ENCODE measurements around the gene HSPB2. TPM values are rescaled to one million over a fixed set of nuclear protein-coding genes. Genes with fewer than 3 reads are reported as not detected.

Gene HSPB2
- total and polyA plus RNA-seq, 2 donors, result 0.19 to 2.4 TPM

GRCh38 chr11:111910676-111911562 lies 1.6 kb upstream of the HSPB2 start:
- H3K9me3 ChIP-seq (ENCODE audit: control insufficient read depth in 2 of 2, insufficient read depth in 1 of 2, low read length in 1 of 2), result no peaks in the 10 kb centered on the region
- H3K4me3 ChIP-seq (ENCODE audit: low read length in 2 of 2), result no peak overlapping the region
- H3K27me3 ChIP-seq (ENCODE audit: control insufficient read depth in 2 of 2, insufficient read depth in 1 of 2, low read length in 1 of 2), result peaks cover 9 to 53% of the 10 kb centered on the region in 2 donors
- H3K27ac ChIP-seq (ENCODE audit: low read depth in 1 of 2, low read length in 1 of 2), result peak overlapping the region in 1 of 2 donors; percentile 2
- no peaks in the 10 kb centered on the region for H3K36me3 ChIP-seq (ENCODE audit: control insufficient read depth in 2 of 2, insufficient read depth in 2 of 2, low read length in 1 of 2)
- no peak for DNase-seq (ENCODE audit: low read depth in 6 of 9, low spot score in 9 of 9)
- peaks cover 0 to 7% of the 10 kb centered on the region in 2 donors for H3K4me1 ChIP-seq (ENCODE audit: control insufficient read depth in 2 of 2, insufficient read depth in 2 of 2, low read length in 2 of 2)
- WGBS, result 85% methylated on average over 9 of the region's 9 CpGs

- Histone ChIP-seq H3K36me3 (ENCODE audit: control insufficient read depth in 2 of 2, insufficient read depth in 2 of 2, low read length in 1 of 2) (no peaks in the 10 kb centered on the region), H3K27me3 (ENCODE audit: control insufficient read depth in 2 of 2, insufficient read depth in 1 of 2, low read length in 1 of 2) (peaks cover 9 to 57% of the 10 kb centered on the region in 2 donors), H3K9me3 (ENCODE audit: control insufficient read depth in 2 of 2, insufficient read depth in 1 of 2, low read length in 1 of 2) (no peaks in the 10 kb centered on the region), H3K4me1 (ENCODE audit: control insufficient read depth in 2 of 2, insufficient read depth in 2 of 2, low read length in 2 of 2) (peaks cover 0 to 7% of the 10 kb centered on the region in 2 donors), H3K4me3 (ENCODE audit: low read length in 2 of 2) (no peak within 1 kb of the TSS), H3K27ac (ENCODE audit: low read depth in 1 of 2, low read length in 1 of 2) (peak within 1 kb of the TSS in 1 of 2 donors; percentile 9)
- 72% methylated on average over 17 of the region's 17 CpGs for WGBS
- peak in 1 of 9 donors; percentile 7 for DNase-seq (ENCODE audit: low read depth in 6 of 9, low spot score in 9 of 9)
Observed at GRCh38 chr11:111911563-111912401, 752 bp upstream of the HSPB2 start, which contains the start of gene CRYAB. Gene CRYAB (minus strand): TSS chr11:111911770. CDS start chr11:111911724, 46 bp downstream.

DNA sequence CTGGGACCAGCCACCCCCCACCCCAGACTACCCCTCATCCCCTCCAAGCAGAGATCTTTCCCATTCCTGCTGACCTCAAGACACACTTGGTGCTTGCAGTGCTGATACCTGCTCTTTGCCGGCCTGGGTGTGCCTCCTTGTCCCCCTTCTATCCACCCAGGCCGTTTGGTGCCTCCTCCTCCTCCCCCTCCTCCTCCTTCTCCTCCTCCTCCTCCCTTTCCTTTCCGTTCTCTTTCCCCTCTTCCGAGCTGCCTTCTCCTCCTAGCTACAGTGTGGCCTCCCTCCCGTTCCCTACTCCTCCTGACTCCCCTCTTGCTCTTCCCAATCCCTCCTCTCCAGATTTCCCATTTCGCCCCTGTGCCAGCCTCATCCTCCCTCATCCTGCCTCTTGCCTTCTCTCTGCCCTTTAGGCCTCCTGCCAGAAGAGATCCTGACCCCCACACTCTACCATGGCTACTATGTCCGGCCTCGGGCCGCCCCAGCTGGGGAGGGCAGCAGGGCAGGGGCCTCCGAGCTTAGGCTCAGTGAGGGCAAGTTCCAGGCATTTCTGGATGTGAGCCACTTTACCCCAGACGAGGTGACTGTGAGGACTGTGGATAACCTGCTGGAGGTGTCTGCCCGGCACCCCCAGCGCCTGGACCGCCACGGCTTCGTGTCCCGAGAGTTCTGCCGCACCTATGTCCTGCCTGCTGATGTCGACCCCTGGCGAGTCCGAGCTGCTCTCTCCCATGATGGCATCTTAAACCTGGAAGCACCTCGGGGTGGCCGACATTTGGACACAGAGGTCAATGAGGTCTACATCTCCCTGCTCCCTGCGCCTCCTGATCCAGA lies 712 bp downstream of the HSPB2 start:
- Histone ChIP-seq H3K27me3 (ENCODE audit: control insufficient read depth in 2 of 2, insufficient read depth in 1 of 2, low read length in 1 of 2) (peaks cover 9 to 57% of the 10 kb centered on the region in 2 donors), H3K36me3 (ENCODE audit: control insufficient read depth in 2 of 2, insufficient read depth in 2 of 2, low read length in 1 of 2) (no peaks in the 10 kb centered on the region), H3K4me3 (ENCODE audit: low read length in 2 of 2) (no peak overlapping the region), H3K9me3 (ENCODE audit: control insufficient read depth in 2 of 2, insufficient read depth in 1 of 2, low read length in 1 of 2) (no peaks in the 10 kb centered on the region), H3K27ac (ENCODE audit: low read depth in 1 of 2, low read length in 1 of 2) (no peak overlapping the region), H3K4me1 (ENCODE audit: control insufficient read depth in 2 of 2, insufficient read depth in 2 of 2, low read length in 2 of 2) (peaks cover 0 to 7% of the 10 kb centered on the region in 2 donors)
- WGBS, result 88% methylated on average over 24 of the region's 24 CpGs
- no peak for DNase-seq (ENCODE audit: low read depth in 6 of 9, low spot score in 9 of 9)

DNA sequence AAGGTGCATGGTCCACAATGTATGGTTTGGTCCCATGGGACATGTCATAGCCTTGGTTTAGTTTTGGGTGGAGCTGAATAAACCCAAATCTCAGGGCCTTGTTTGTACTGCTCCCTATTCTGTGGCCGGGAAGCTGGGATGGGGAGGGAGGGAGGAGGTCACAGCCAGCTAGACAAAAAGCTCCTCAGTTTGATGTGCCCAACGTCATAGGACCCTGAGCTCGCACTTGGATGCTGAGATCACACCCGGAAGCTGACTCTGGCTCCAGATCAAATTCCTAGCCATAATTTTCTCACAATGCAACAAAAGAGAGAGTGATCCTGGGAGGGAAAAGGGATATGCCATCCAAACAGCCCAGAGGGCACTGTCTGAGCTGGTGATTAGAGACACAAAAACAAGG lies 1.5 kb downstream of the HSPB2 start:
- H3K4me1 ChIP-seq (ENCODE audit: control insufficient read depth in 2 of 2, insufficient read depth in 2 of 2, low read length in 2 of 2), result peaks cover 0 to 11% of the 10 kb centered on the region in 2 donors
- H3K9me3 ChIP-seq (ENCODE audit: control insufficient read depth in 2 of 2, insufficient read depth in 1 of 2, low read length in 1 of 2), result no peaks in the 10 kb centered on the region
- H3K27me3 ChIP-seq (ENCODE audit: control insufficient read depth in 2 of 2, insufficient read depth in 1 of 2, low read length in 1 of 2), result peaks cover 9 to 55% of the 10 kb centered on the region in 2 donors
- no peaks in the 10 kb centered on the region for H3K36me3 ChIP-seq (ENCODE audit: control insufficient read depth in 2 of 2, insufficient read depth in 2 of 2, low read length in 1 of 2)
- no peak for DNase-seq (ENCODE audit: low read depth in 6 of 9, low spot score in 9 of 9)
- no peak overlapping the region for H3K4me3 ChIP-seq (ENCODE audit: low read length in 2 of 2)
- H3K27ac ChIP-seq (ENCODE audit: low read depth in 1 of 2, low read length in 1 of 2), result no peak overlapping the region
- 88% methylated on average over 4 of the region's 4 CpGs for WGBS

- H3K36me3 ChIP-seq (ENCODE audit: control insufficient read depth in 2 of 2, insufficient read depth in 2 of 2, low read length in 1 of 2), result no peaks in the 10 kb centered on the region
- peaks cover 9 to 37% of the 10 kb centered on the region in 2 donors for H3K27me3 ChIP-seq (ENCODE audit: control insufficient read depth in 2 of 2, insufficient read depth in 1 of 2, low read length in 1 of 2)
- H3K27ac ChIP-seq (ENCODE audit: low read depth in 1 of 2, low read length in 1 of 2), result no peak overlapping the region
- no peak overlapping the region for H3K4me3 ChIP-seq (ENCODE audit: low read length in 2 of 2)
- H3K9me3 ChIP-seq (ENCODE audit: control insufficient read depth in 2 of 2, insufficient read depth in 1 of 2, low read length in 1 of 2), result no peaks in the 10 kb centered on the region
- no peak for DNase-seq (ENCODE audit: low read depth in 6 of 9, low spot score in 9 of 9)
- H3K4me1 ChIP-seq (ENCODE audit: control insufficient read depth in 2 of 2, insufficient read depth in 2 of 2, low read length in 2 of 2), result peaks cover 0 to 14% of the 10 kb centered on the region in 2 donors
- WGBS, result 97% methylated on average over 1 of the region's 1 CpG
Observed at GRCh38 chr11:111916768-111917167, 4.2 kb downstream of the HSPB2 start.

DNA sequence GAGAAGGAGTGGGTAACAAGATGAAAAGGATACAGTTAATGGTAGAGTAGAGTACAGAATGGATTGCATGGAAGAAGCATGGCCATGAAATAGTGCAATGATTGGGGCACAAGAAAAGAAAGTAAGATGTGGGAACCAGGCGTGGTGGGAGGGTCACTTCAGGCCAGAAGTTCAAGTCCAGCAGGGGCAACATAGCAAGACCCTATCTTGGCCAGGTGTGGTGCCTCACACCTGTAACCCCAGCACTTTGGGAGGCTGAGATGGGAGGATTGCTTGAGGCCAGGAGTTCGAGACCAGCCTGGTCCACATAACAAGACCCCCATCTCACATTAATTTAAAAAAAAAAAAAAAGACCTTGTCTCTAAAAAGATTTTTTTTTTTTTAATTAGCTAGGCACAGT lies 4.8 kb downstream of the HSPB2 start:
- DNase-seq (ENCODE audit: low read depth in 6 of 9, low spot score in 9 of 9), result no peak
- whole genome bisulfite sequencing, result 93% methylated on average over 2 of the region's 2 CpGs
- H3K4me3 ChIP-seq (ENCODE audit: low read length in 2 of 2), result no peak overlapping the region
- H3K27ac ChIP-seq (ENCODE audit: low read depth in 1 of 2, low read length in 1 of 2), result no peak overlapping the region
- H3K27me3 ChIP-seq (ENCODE audit: control insufficient read depth in 2 of 2, insufficient read depth in 1 of 2, low read length in 1 of 2), result peaks cover 8 to 32% of the 10 kb centered on the region in 2 donors
- H3K9me3 ChIP-seq (ENCODE audit: control insufficient read depth in 2 of 2, insufficient read depth in 1 of 2, low read length in 1 of 2), result no peaks in the 10 kb centered on the region
- H3K4me1 ChIP-seq (ENCODE audit: control insufficient read depth in 2 of 2, insufficient read depth in 2 of 2, low read length in 2 of 2), result peaks cover 0 to 10% of the 10 kb centered on the region in 2 donors
- H3K36me3 ChIP-seq (ENCODE audit: control insufficient read depth in 2 of 2, insufficient read depth in 2 of 2, low read length in 1 of 2), result no peaks in the 10 kb centered on the region

DNA sequence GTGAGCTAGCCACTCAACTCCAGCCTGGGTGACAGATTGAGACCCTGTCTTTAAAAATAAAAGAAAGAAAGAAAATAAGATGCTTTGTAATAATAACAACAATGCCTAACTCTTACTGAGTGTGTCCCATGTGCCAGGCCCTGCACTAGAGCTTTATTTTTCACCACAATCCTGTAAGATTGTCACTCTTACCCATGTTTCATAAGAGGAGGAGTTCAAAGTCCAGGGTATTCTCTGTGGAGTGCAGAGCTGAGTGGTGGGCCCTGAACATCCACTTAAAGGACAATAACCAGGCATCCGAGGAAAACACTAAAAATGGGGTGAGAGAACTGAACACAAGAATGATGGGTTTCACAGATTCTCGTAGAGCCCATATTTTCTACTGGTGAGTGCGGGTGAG lies 5.3 kb downstream of the HSPB2 start:
- Histone ChIP-seq H3K9me3 (ENCODE audit: control insufficient read depth in 2 of 2, insufficient read depth in 1 of 2, low read length in 1 of 2) (no peaks in the 10 kb centered on the region), H3K36me3 (ENCODE audit: control insufficient read depth in 2 of 2, insufficient read depth in 2 of 2, low read length in 1 of 2) (no peaks in the 10 kb centered on the region), H3K4me3 (ENCODE audit: low read length in 2 of 2) (no peak overlapping the region), H3K27ac (ENCODE audit: low read depth in 1 of 2, low read length in 1 of 2) (peak overlapping the region; percentile 15 to 32), H3K27me3 (ENCODE audit: control insufficient read depth in 2 of 2, insufficient read depth in 1 of 2, low read length in 1 of 2) (peaks cover 4 to 27% of the 10 kb centered on the region in 2 donors), H3K4me1 (ENCODE audit: control insufficient read depth in 2 of 2, insufficient read depth in 2 of 2, low read length in 2 of 2) (peaks cover 0 to 7% of the 10 kb centered on the region in 2 donors)
- WGBS, result 97% methylated on average over 3 of the region's 3 CpGs
- no peak for DNase-seq (ENCODE audit: low read depth in 6 of 9, low spot score in 9 of 9)

- H3K4me1 ChIP-seq (ENCODE audit: control insufficient read depth in 2 of 2, insufficient read depth in 2 of 2, low read length in 2 of 2), result peaks cover 0 to 7% of the 10 kb centered on the region in 2 donors
- H3K27ac ChIP-seq (ENCODE audit: low read depth in 1 of 2, low read length in 1 of 2), result peak within 1 kb of the TSS; percentile 32 to 65
- peaks cover 0 to 19% of the 10 kb centered on the region in 2 donors for H3K27me3 ChIP-seq (ENCODE audit: control insufficient read depth in 2 of 2, insufficient read depth in 1 of 2, low read length in 1 of 2)
- no peaks in the 10 kb centered on the region for H3K9me3 ChIP-seq (ENCODE audit: control insufficient read depth in 2 of 2, insufficient read depth in 1 of 2, low read length in 1 of 2)
- 84% methylated on average over 19 of the region's 19 CpGs for WGBS
- H3K4me3 ChIP-seq (ENCODE audit: low read length in 2 of 2), result no peak within 1 kb of the TSS
- peak in 2 of 9 donors; percentile 30 to 60 for DNase-seq (ENCODE audit: low read depth in 6 of 9, low spot score in 9 of 9)
- no peaks in the 10 kb centered on the region for H3K36me3 ChIP-seq (ENCODE audit: control insufficient read depth in 2 of 2, insufficient read depth in 2 of 2, low read length in 1 of 2)
Observed at GRCh38 chr11:111918390-111919256, 6.1 kb downstream of the HSPB2 start, which contains the start of gene C11orf52. Gene C11orf52 (plus strand): TSS chr11:111918913. CDS start chr11:111918973, 60 bp downstream.

Data from thymus (tissue), 11 donors.